Keratinocyte (primary cell): ENCODE data around the gene PTPRN2.

ENCODE experiments used
- CTCF ChIP-seq, 3 experiments: IDR thresholded peaks in 1 of 3; conservative IDR thresholded peaks in 1 of 3; optimal IDR thresholded peaks in 1 of 3; 2 replicates in 2 of 3; 3 replicates in 1 of 3; pipeline versions ENCODE3 to v1.5.1; 2011; ENCODE audit warnings: low read length in 3 of 3, mild to moderate bottlenecking in 3 of 3, moderate library complexity in 2 of 3, control low read depth in 1 of 3, inconsistent platforms in 1 of 3; ENCODE audit not compliant: insufficient read depth in 2 of 3; ENCODE audit errors: extremely low read depth in 1 of 3
- EZH2 ChIP-seq: IDR thresholded peaks from one replicate; pipeline ENCODE4 v1.6.1; 2012; ENCODE audit warnings: inconsistent platforms, mild to moderate bottlenecking, low read length, moderate library complexity

- TF ChIP-seq EZH2, result no peak
- TF ChIP-seq CTCF (optimal IDR thresholded peaks at IDR 0.05 in 1 of 3, IDR thresholded peaks at IDR 0.05 in 1 of 3, conservative IDR thresholded peaks at IDR 0.05 in 1 of 3; ENCODE audit: extremely low read depth in 1 of 3, insufficient read depth in 2 of 3, low read length in 3 of 3), result no peak
These were observed 324.3 kb downstream of the PTPRN2 start for GRCh38 chr7:158263110-158263963.
